Uterus (tissue), 2 donors: ENCODE data around the gene WFDC6.

Experiments
- CTCF ChIP-seq, 4 experiments: fragments of 200-600 bp in 2 of 4; fragments of 450-650 bp in 2 of 4; sonication (generic) in 2 of 4; IDR thresholded peaks; one replicate each; pipeline ENCODE4 v1.5.1; 2016 to 2019; ENCODE audit warnings: antibody characterized with exemption in 4 of 4, mild to moderate bottlenecking in 2 of 4, moderate library complexity in 1 of 4
- POLR2A ChIP-seq, 2 donors: fragments of 450-650 bp; IDR thresholded peaks; one replicate each; pipeline ENCODE4 v1.6.1; 2016; ENCODE audit warnings: antibody characterized with exemption in 2 of 2, mild to moderate bottlenecking in 1 of 2, moderate library complexity in 1 of 2

DNA sequence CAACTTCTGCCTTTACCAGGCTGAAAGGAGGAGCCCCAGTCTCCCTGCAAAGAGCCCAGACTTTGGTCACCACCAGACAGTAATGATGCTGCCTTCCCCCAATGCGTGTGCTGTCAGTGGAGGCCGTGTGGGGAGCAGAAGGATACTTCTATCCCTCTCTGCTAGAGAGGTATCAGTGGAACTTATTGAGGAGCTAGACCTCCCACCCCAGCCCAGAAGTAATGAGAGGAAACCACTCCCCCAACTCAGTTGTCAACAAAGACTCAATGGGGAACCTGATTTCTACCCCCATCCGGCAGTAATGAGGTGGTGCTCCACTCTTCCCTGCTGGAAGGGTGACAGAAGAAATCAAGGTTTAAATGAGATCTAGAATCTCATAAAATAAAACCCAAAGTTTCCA is 44.2 kb upstream of the WFDC6 start:
- TF ChIP-seq CTCF (IDR thresholded peaks at IDR 0.05) (no peak), POLR2A (IDR thresholded peaks at IDR 0.05) (no peak)
